BJ (cell line): ENCODE measurements around the gene SPATA20. TPM values are rescaled to one million over a fixed set of nuclear protein-coding genes. Genes with fewer than 3 reads are reported as not detected.

Source experiments
- CTCF ChIA-PET: fragments of 350-600 bp; formaldehyde crosslinking; extraction: SDS; loops from one replicate; lab custom pipeline; 2021; ENCODE audit warnings: antibody characterized with exemption, inconsistent platforms; lab: Yijun Ruan, JAX
- POLR2A ChIA-PET: fragments of 300-600 bp; sonication (Branson Sonifier 250); formaldehyde crosslinking; extraction: SDS; loops from one replicate; lab custom pipeline; 2021; ENCODE audit warnings: antibody characterized with exemption; lab: Charles Lee
- DNase-seq: peaks from one replicate; pipeline ENCODE4 v3.0.0-alpha.2; 2011; ENCODE audit warnings: low read depth
- H3K27me3 ChIP-seq: 2 replicates; pipeline ENCODE4 v1.6.0; 2011; ENCODE audit warnings: low read length; ENCODE audit not compliant: control insufficient read depth, insufficient read depth
- H3K36me3 ChIP-seq: 2 replicates; pipeline ENCODE4 v1.5.1; 2011; ENCODE audit warnings: low read length; ENCODE audit not compliant: control insufficient read depth, insufficient read depth
- H3K4me3 ChIP-seq: 2 replicates; pipeline ENCODE4 v1.5.1; 2011; ENCODE audit warnings: low read depth, mild to moderate bottlenecking, control low read depth, low read length
- polyA plus RNA-seq: library from polyadenylated mRNA; depleted of rRNA; stranded (reverse); fragments of >200 nt; gene quantifications from 2 replicates; pipeline ENCODE4 v1.2.3, GENCODE V29; 2011
- TF ChIP-seq, protein P1 (sequence below): IDR thresholded peaks from 2 replicates; pipeline ENCODE4 v1.5.1; 2011; ENCODE audit warnings: low read depth, mild to moderate bottlenecking, control low read depth, inconsistent platforms, low read length, moderate library complexity; ENCODE audit not compliant: insufficient read depth

The SPATA20 gene
- polyA plus RNA-seq, 1 experiment = 46.4 TPM

- Histone ChIP-seq H3K27me3 (peaks cover 19% of the 10 kb centered on the region), H3K4me3 (no peak overlapping the region), H3K36me3 (no peaks in the 10 kb centered on the region)
- no peak for DNase-seq
- ChIA-PET CTCF (no interaction called here), POLR2A (interaction anchor here (0.6 kb wide), 1 partner anchor 46 kb away, joined by 3 read pairs; no protein-coding TSS in a partner anchor)
- TF ChIP-seq, protein P1, sequence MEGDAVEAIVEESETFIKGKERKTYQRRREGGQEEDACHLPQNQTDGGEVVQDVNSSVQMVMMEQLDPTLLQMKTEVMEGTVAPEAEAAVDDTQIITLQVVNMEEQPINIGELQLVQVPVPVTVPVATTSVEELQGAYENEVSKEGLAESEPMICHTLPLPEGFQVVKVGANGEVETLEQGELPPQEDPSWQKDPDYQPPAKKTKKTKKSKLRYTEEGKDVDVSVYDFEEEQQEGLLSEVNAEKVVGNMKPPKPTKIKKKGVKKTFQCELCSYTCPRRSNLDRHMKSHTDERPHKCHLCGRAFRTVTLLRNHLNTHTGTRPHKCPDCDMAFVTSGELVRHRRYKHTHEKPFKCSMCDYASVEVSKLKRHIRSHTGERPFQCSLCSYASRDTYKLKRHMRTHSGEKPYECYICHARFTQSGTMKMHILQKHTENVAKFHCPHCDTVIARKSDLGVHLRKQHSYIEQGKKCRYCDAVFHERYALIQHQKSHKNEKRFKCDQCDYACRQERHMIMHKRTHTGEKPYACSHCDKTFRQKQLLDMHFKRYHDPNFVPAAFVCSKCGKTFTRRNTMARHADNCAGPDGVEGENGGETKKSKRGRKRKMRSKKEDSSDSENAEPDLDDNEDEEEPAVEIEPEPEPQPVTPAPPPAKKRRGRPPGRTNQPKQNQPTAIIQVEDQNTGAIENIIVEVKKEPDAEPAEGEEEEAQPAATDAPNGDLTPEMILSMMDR = no peak
These were observed 33.7 kb downstream of the SPATA20 start for GRCh38 chr17:50580646-50581045.

DNA sequence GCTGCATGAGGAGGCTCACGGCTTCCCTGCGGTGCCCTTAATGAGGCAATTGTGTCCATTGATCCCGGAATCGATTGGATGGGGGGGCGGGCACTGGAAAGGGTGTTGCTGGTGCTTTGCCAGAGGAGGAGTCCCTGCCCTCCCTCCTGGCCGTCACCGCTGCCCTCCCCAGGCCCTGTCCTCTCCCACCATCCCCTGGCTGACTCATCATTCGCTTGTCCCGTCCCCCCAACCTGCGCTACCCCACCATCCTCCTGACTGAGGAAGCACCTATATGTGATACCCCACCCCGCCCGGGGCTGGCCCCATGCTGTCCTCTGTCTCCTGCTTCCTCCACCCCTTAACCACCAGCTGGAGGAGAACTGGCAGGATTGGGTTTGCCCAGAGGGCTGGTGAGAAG, 34.3 kb downstream of the SPATA20 start:
- TF ChIP-seq, protein P1 = no peak
- CTCF ChIA-PET = no interaction called here
- no peak for DNase-seq
- POLR2A ChIA-PET = no interaction called here
- H3K27me3 ChIP-seq = peaks cover 19% of the 10 kb centered on the region
- no peaks in the 10 kb centered on the region for H3K36me3 ChIP-seq
- no peak overlapping the region for H3K4me3 ChIP-seq

- DNase-seq = no peak
- Histone ChIP-seq H3K4me3 (no peak overlapping the region), H3K36me3 (no peaks in the 10 kb centered on the region), H3K27me3 (peaks cover 28% of the 10 kb centered on the region)
- ChIA-PET POLR2A (no interaction called here), CTCF (interaction anchor here (1.1 kb wide), 1 partner anchor 18 kb away, joined by 3 read pairs; no protein-coding TSS in a partner anchor)
- TF ChIP-seq, protein P1 = no peak
These were observed 35.8 kb downstream of the SPATA20 start for GRCh38 chr17:50582741-50583140.

DNA sequence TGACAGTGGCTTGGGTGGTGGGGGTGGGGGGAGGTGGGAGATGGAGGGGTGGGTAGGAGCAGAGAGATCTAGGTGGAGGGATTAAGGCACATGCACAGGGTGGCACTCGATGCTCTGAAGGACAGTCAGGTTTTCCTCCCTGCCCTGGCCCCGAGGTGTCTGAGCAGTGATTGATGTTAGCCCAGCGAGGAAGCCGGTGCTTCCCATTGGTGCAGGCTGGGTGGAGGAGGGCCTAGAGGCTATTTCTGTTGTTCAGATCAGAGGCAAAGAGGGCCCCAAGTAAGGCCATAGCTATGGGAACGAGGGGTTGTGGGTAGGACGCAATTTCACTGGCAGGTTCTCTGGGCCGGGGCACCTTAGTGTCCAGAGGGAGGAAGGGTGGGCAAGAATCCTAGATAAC, 36.7 kb downstream of the SPATA20 start:
- CTCF ChIA-PET = interaction anchor here (1.1 kb wide), 1 partner anchor 19 kb away, joined by 3 read pairs; no protein-coding TSS in a partner anchor
- POLR2A ChIA-PET = no interaction called here
- Histone ChIP-seq H3K4me3 (no peak overlapping the region), H3K36me3 (no peaks in the 10 kb centered on the region), H3K27me3 (peaks cover 26% of the 10 kb centered on the region)
- TF ChIP-seq, protein P1 = no peak
- no peak for DNase-seq

DNA sequence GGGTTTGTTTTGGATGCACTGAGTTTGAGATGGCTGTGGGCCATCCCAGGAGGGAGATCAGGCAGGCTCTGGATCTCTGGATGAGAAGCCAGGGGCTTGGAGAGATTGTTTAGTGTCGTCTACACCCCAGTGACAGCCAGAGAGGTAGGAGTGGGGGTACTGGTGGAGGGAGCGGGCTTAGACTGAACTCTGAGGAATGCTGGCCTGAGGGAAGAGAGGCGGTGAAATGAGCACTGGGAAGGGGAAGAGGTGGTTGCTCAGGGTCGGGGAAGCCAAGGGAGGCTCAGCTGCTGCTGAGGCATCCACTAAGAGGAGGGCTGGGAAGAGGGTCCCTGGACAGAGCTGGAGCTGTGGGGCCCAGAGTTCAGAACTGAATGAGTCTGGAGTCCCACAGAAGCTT, 37.1 kb downstream of the SPATA20 start:
- TF ChIP-seq, protein P1 = no peak
- H3K4me3 ChIP-seq = no peak overlapping the region
- no peaks in the 10 kb centered on the region for H3K36me3 ChIP-seq
- DNase-seq = no peak
- ChIA-PET POLR2A (no interaction called here), CTCF (no interaction called here)
- H3K27me3 ChIP-seq = peaks cover 25% of the 10 kb centered on the region
